Measurements from ENCODE around the gene TEAD1. TPM values are rescaled to one million over a fixed set of nuclear protein-coding genes. Genes with fewer than 3 reads are reported as not detected.
A peak's percentile ranks its signal among the peaks of the same experiment; 100 is the strongest.

Gene TEAD1
- total and polyA plus RNA-seq, 9 donors = 20.0 to 84.1 (median 67.6) TPM

DNA sequence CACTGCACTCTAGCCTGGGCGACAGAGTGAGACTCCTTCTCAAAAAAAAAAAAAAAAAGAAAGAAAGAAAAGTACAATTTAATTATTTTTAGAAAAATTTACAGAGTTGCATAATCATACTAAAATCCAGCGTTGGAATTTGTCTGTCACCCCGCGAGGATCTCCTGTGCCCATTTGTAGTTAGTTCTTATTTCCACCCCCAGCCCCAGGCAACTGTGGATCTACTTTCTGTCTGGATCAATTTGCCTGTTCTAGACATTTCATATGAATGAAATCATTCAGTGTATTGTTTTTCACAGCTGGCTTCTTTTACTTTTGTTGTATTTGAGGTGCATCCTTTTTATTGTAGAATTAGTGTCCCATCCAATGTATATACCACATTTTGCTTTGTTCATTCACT, 232.3 kb downstream of the TEAD1 start:
- Histone ChIP-seq H3K27me3 (no peaks in the 10 kb centered on the region), H3K27ac (no peak overlapping the region), H3K36me3 (no peaks in the 10 kb centered on the region), H3K9me3 (no peaks in the 10 kb centered on the region), H3K4me3 (no peak overlapping the region), H3K4me1 (ENCODE audit: insufficient read depth) (no peaks in the 10 kb centered on the region)
- TF ChIP-seq EP300 (IDR thresholded peaks at IDR 0.05) = no peak
- TF ChIP-seq, protein P1, sequence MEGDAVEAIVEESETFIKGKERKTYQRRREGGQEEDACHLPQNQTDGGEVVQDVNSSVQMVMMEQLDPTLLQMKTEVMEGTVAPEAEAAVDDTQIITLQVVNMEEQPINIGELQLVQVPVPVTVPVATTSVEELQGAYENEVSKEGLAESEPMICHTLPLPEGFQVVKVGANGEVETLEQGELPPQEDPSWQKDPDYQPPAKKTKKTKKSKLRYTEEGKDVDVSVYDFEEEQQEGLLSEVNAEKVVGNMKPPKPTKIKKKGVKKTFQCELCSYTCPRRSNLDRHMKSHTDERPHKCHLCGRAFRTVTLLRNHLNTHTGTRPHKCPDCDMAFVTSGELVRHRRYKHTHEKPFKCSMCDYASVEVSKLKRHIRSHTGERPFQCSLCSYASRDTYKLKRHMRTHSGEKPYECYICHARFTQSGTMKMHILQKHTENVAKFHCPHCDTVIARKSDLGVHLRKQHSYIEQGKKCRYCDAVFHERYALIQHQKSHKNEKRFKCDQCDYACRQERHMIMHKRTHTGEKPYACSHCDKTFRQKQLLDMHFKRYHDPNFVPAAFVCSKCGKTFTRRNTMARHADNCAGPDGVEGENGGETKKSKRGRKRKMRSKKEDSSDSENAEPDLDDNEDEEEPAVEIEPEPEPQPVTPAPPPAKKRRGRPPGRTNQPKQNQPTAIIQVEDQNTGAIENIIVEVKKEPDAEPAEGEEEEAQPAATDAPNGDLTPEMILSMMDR (IDR thresholded peaks at IDR 0.05) = no peak
- no peak for TF ChIP-seq POLR2A (IDR thresholded peaks at IDR 0.05)
- WGBS, 3 donors = 93 to 97% (median 95%) methylated on average over 4 of the region's 4 CpGs
- intact Hi-C loops (cut with DNase I) = no loop called here
- DNase-seq = no peak

DNA sequence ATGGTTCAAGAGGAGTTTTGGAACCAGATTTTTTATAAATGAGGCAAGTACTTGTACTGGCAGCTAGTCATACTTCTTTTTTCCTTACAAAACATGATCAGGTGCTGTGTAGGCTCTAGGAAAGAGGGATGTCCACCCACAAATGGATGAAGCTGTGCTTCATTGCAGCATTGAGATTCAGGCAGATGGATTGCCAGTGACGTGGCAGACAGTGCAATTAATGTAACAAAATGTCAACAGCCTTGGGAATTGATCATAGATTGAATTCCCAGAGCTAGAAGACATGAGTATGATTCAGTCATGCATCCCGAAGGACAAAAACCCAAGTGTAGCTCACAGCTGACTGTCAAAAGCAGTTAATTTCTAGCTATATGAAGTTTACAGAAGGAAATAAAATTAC, 235.7 kb downstream of the TEAD1 start:
- no peak for DNase-seq
- WGBS, 3 donors = 89 to 90% (median 89%) methylated on average over 2 of the region's 2 CpGs

DNA sequence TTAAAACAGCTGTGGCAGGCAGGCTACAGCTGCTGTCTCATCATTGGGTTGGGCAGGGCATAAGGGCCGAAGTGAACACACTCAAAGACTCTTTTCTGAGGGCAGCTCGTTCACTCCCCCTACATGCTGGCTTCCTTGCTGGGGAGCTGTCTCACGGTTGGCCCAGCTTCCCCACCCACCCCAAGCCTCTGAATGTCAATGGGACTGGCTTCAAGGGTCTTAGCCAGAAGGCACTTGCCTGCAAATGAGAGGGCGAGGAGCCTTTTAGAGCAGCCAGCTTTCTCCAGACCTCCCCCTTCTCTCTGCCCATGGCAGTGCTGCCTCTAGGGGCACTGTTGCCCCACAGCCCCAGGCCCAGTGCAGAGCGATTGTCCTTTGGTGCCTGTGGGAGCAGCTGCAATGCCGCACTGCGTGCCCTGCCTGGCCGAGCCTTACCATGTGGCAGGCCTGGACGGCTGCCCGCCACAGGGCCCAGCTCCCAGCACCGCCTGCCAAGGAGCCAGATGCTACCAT, 240.2 kb downstream of the TEAD1 start:
- Histone ChIP-seq H3K4me1 (ENCODE audit: insufficient read depth) (peaks cover 2% of the 10 kb centered on the region), H3K27me3 (no peaks in the 10 kb centered on the region), H3K4me3 (no peak overlapping the region), H3K27ac (no peak overlapping the region), H3K9me3 (no peaks in the 10 kb centered on the region), H3K36me3 (no peaks in the 10 kb centered on the region)
- TF ChIP-seq EP300 (IDR thresholded peaks at IDR 0.05) (no peak), POLR2A (IDR thresholded peaks at IDR 0.05) (no peak)
- TF ChIP-seq, protein P1 (IDR thresholded peaks at IDR 0.05) = peak in 1 of 3 donors; percentile 19
- WGBS, 3 donors = 58 to 73% (median 66%) methylated on average over 11 of the region's 11 CpGs
- DNase-seq = peak in 3 of 5 donors; percentile 37 to 48 (median 37)
- intact Hi-C loops (cut with DNase I) = no loop called here

More for the DNA sequence above, 235.7 kb downstream of the TEAD1 start:
- Histone ChIP-seq H3K27me3 (no peaks in the 10 kb centered on the region), H3K27ac (no peak overlapping the region), H3K9me3 (no peaks in the 10 kb centered on the region), H3K36me3 (no peaks in the 10 kb centered on the region), H3K4me3 (no peak overlapping the region), H3K4me1 (ENCODE audit: insufficient read depth) (peaks cover 2% of the 10 kb centered on the region)
- intact Hi-C loops (cut with DNase I) = no loop called here
- no peak for TF ChIP-seq EP300 (IDR thresholded peaks at IDR 0.05)
- TF ChIP-seq POLR2A (IDR thresholded peaks at IDR 0.05) = no peak
- TF ChIP-seq, protein P1 (IDR thresholded peaks at IDR 0.05) = no peak

DNA sequence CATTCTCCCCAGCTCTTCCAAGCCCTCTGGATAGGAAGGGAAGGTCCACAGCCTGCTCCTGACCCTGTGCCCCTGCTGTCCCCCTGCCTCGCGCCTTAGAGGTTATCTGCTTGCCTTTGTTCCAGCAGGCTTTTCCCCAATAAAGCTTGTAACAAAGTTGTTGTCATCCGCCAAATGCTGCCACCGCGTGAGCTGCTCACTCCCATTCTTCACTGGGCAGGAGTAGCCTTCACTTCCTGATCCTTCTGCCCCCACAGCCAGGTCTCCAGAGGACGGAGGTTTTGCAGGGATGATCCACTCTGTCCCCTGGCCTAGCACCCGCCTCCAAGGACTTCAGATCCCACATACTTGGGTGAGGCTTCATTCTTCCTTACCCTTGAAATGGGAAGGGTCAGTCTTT, 240.9 kb downstream of the TEAD1 start:
- H3K4me1 ChIP-seq (ENCODE audit: insufficient read depth) = peaks cover 2% of the 10 kb centered on the region
- H3K27ac ChIP-seq = no peak overlapping the region
- no peaks in the 10 kb centered on the region for H3K27me3 ChIP-seq
- H3K4me3 ChIP-seq = no peak overlapping the region
- H3K36me3 ChIP-seq = no peaks in the 10 kb centered on the region
- WGBS, 3 donors = 93 to 96% (median 94%) methylated on average over 7 of the region's 7 CpGs
- DNase-seq = no peak
- no peaks in the 10 kb centered on the region for H3K9me3 ChIP-seq
- TF ChIP-seq POLR2A (IDR thresholded peaks at IDR 0.05) = no peak
- TF ChIP-seq EP300 (IDR thresholded peaks at IDR 0.05) = no peak
- TF ChIP-seq, protein P1 (IDR thresholded peaks at IDR 0.05) = no peak
- intact Hi-C loops (cut with DNase I) = no loop called here
